ENCODE measurements around the gene ZFYVE28. TPM values are rescaled to one million over a fixed set of nuclear protein-coding genes. Genes with fewer than 3 reads are reported as not detected.

Gene ZFYVE28
- total and polyA plus RNA-seq, 8 donors = 4.9 to 88.8 (median 7.3) TPM

- 33 to 54% (median 45%) methylated on average over 5 of the region's 5 CpGs for WGBS, 5 donors
- intact Hi-C loops (cut with DNase I; ENCODE audit: low total_unique reads) = loop anchor here (10.0 kb wide), 1 partner anchor 171 kb away; the partner anchor contains the start of genes CFAP99 and ZFYVE28
These were observed 174.6 kb downstream of the ZFYVE28 start for GRCh38 chr4:2243681-2244380.

GRCh38 chr4:2241410-2242353 is 176.8 kb downstream of the ZFYVE28 start, which contains the start of the genes HAUS3 and POLN:
Gene HAUS3, minus strand, starts transcription at chr4:2242121. Its CDS starts 1,175 bp downstream, at chr4:2240946.
Gene POLN, minus strand, starts transcription at chr4:2242121. Its CDS starts 12,890 bp downstream, at chr4:2229231.
- WGBS, 5 donors = 0 to 2% (median 1%) methylated on average over 51 to 88 of the region's 88 CpGs
- TF ChIP-seq CTCF (IDR thresholded peaks at IDR 0.05) (no peak), EP300 (IDR thresholded peaks at IDR 0.05) (no peak), POLR2AphosphoS5 (IDR thresholded peaks at IDR 0.05) (peak; percentile 92 to 99 (median 97)), POLR2A (IDR thresholded peaks at IDR 0.05) (peak in 1 of 4 donors; percentile 48)
- Histone ChIP-seq H3K36me3 (peaks cover 0 to 11% (median 9%) of the 10 kb centered on the region in 4 donors), H3K9me3 (no peaks in the 10 kb centered on the region), H3K27me3 (no peaks in the 10 kb centered on the region), H3K4me1 (peaks cover 14 to 91% (median 51%) of the 10 kb centered on the region in 4 donors), H3K4me3 (peak within 1 kb of the TSS; percentile 69 to 97 (median 93)), H3K27ac (peak within 1 kb of the TSS; percentile 83 to 89 (median 86))
- DNase-seq = peak; percentile 99
- intact Hi-C loops (cut with DNase I; ENCODE audit: low total_unique reads) = loop anchor here (10.0 kb wide), 1 partner anchor 173 kb away; the partner anchor contains the start of genes CFAP99 and ZFYVE28

More at GRCh38 chr4:2243681-2244380, 174.6 kb downstream of the ZFYVE28 start:
- DNase-seq = peak; percentile 31 to 72
- Histone ChIP-seq H3K27me3 (no peaks in the 10 kb centered on the region), H3K4me3 (no peak overlapping the region), H3K27ac (peak overlapping the region in 3 of 5 donors; percentile 54 to 88 (median 86)), H3K4me1 (peaks cover 14 to 70% (median 41%) of the 10 kb centered on the region in 4 donors), H3K9me3 (no peaks in the 10 kb centered on the region), H3K36me3 (peaks cover 8 to 23% (median 20%) of the 10 kb centered on the region in 4 donors)
- TF ChIP-seq CTCF (IDR thresholded peaks at IDR 0.05) = peak in 1 of 7 experiments; percentile 8
- no peak for TF ChIP-seq EP300 (IDR thresholded peaks at IDR 0.05)

GRCh38 chr4:2241003-2241402 is 177.4 kb downstream of the ZFYVE28 start:
- H3K36me3 ChIP-seq = peaks cover 0 to 17% (median 13%) of the 10 kb centered on the region in 4 donors
- DNase-seq = peak in 1 of 2 donors; percentile 1
- peak overlapping the region; percentile 69 to 97 (median 93) for H3K4me3 ChIP-seq
- no peaks in the 10 kb centered on the region for H3K9me3 ChIP-seq
- no peaks in the 10 kb centered on the region for H3K27me3 ChIP-seq
- 3 to 4% (median 3%) methylated on average over 7 of the region's 7 CpGs for WGBS, 5 donors
- TF ChIP-seq CTCF (IDR thresholded peaks at IDR 0.05) (no peak), POLR2A (IDR thresholded peaks at IDR 0.05) (no peak), POLR2AphosphoS5 (IDR thresholded peaks at IDR 0.05) (no peak), EP300 (IDR thresholded peaks at IDR 0.05) (no peak)
- H3K27ac ChIP-seq = peak overlapping the region in 4 of 5 donors; percentile 83 to 89 (median 87)
- peaks cover 14 to 85% (median 52%) of the 10 kb centered on the region in 4 donors for H3K4me1 ChIP-seq
- intact Hi-C loops (cut with DNase I; ENCODE audit: low total_unique reads) = loop anchor here (10.0 kb wide), 1 partner anchor 174 kb away; the partner anchor contains the start of genes CFAP99 and ZFYVE28

Measured in stomach (tissue), 9 donors.